Measurements from ENCODE around the gene ADGB.
"Not testable (repeated sequence)": the region's sequence is repeated elsewhere in the genome, so short reads cannot be mapped to it uniquely, and the experiment has no call there.

ADGB gene

GRCh38 chr6:146598772-146599405, at the start of gene ADGB:
Gene ADGB (plus strand): TSS chr6:146598972. CDS start chr6:146599041, 69 bp downstream.
- peak within 1 kb of the TSS; percentile 31 for H3K4me3 ChIP-seq (ENCODE audit: low read depth, low read length)

- no peak overlapping the region for H3K4me3 ChIP-seq (ENCODE audit: low read depth, low read length)
These were observed 47.9 kb upstream of the ADGB start for GRCh38 chr6:146550911-146551310.

GRCh38 chr6:146551545-146551944, 47.2 kb upstream of the ADGB start:
- no peak overlapping the region for H3K4me3 ChIP-seq (ENCODE audit: low read depth, low read length)

- H3K4me3 ChIP-seq (ENCODE audit: low read depth, low read length): no peak overlapping the region
These were observed 45.2 kb upstream of the ADGB start for GRCh38 chr6:146553377-146554135.

GRCh38 chr6:146560607-146561006, 38.2 kb upstream of the ADGB start:
- H3K4me3 ChIP-seq (ENCODE audit: low read depth, low read length): no peak overlapping the region

DNA sequence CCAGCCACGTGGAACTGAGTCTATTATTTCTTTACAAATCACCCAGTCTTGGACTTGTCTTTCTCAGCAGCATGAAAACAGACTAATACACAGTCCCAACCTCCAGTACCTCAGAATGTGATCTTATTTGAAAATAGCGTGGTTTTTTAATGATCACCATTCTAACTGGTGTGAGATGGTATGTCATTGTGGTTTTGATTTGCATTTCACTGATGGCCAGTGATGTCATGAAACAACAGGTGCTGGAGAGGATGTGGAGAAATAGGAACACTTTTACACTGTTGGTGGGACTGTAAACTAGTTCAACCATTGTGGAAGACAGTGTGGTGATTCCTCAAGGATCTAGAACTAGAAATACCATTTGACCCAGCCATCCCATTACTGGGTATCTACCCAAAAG, 32.1 kb upstream of the ADGB start:
- not testable (repeated sequence) for H3K4me3 ChIP-seq (ENCODE audit: low read depth, low read length)

- H3K4me3 ChIP-seq (ENCODE audit: low read depth, low read length): not testable (repeated sequence)
These were observed 30.2 kb upstream of the ADGB start for GRCh38 chr6:146568619-146569018.

GRCh38 chr6:146574211-146574610, 24.6 kb upstream of the ADGB start:
- no peak overlapping the region for H3K4me3 ChIP-seq (ENCODE audit: low read depth, low read length)

- H3K4me3 ChIP-seq (ENCODE audit: low read depth, low read length): no peak overlapping the region
These were observed 20.7 kb upstream of the ADGB start for GRCh38 chr6:146578054-146578453.

- no peak overlapping the region for H3K4me3 ChIP-seq (ENCODE audit: low read depth, low read length)
These were observed 16.8 kb upstream of the ADGB start for GRCh38 chr6:146581968-146582367.

DNA sequence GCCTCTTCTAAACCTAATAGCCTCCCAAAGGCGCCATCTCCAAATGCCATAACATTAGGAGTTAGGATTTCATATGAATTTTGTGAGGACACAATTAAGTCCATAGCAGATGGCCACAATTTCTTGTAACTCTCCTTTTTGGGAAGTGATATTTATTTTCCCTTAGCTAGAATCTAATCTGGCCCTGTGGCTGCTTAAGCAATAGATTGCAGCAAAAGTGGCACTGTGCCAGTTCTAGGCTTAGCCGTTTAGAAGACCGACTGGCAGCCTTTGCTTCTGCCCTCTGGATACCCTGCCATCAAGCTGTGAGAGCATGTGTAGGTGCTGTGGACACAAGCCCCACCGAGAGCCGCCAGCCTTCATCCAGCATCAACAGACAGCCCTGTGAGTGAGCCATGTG, 15.9 kb upstream of the ADGB start:
- H3K4me3 ChIP-seq (ENCODE audit: low read depth, low read length): no peak overlapping the region

DNA sequence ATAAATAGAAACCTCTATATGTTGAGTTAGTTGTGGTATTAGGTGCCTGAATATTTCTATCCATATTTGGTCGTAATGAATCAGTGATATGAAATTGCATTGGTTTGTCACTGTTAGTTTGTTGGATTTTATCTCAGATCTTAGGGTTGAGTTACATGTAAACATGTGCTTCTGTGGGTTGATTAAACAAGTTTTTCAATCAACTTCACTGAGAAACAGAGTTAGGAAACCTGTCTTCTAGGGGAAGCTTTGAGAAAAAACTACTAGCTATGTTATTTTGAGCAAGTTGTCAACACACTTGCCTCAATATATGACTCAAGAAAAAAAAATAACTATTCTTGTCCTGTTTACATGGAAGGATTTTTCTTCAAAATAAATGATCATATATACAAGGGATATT, 14.8 kb upstream of the ADGB start:
- H3K4me3 ChIP-seq (ENCODE audit: low read depth, low read length): no peak overlapping the region

DNA sequence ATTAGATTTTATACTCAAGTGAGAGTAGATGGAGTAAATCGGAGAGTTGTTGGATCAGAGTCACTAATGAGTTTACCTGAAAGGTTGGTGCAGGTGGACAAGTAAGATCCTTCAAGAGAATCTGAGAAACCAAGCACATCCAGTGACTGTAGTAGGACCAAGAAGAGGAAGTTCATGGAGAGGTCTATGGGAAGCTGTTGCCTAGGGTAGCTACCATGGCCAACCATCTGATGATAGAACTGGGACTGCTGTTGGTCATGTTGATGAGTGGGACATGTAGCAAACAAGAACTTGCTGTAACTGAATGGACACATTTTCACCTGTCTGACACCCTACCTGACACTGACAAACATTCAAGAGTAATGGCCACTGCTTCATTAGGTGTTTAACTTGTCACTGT, 11.3 kb upstream of the ADGB start:
- H3K4me3 ChIP-seq (ENCODE audit: low read depth, low read length): no peak overlapping the region

- no peak overlapping the region for H3K4me3 ChIP-seq (ENCODE audit: low read depth, low read length)
These were observed 8.3 kb upstream of the ADGB start for GRCh38 chr6:146590492-146590891.

DNA sequence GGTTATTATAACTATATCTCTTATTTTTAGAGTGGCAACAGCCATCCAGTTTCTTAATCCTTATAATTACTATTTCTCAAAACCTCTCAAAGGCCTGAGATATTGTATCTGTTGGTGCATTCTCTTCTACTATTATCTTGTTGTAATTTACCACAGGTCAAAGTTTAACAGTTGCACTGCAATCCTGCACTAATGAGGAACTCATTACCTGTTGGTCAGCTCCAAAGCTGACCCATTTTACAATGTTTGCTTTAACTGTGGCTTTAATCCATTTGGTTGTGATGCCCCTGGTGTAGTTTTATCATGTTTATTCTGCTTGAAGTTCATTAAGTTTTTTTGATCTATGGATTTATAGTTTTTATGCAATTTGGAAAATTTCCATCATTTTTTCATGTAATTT, 6.3 kb upstream of the ADGB start:
- no peak overlapping the region for H3K4me3 ChIP-seq (ENCODE audit: low read depth, low read length)

GRCh38 chr6:146593986-146594385, 4.8 kb upstream of the ADGB start:
- H3K4me3 ChIP-seq (ENCODE audit: low read depth, low read length): no peak overlapping the region

- no peak overlapping the region for H3K4me3 ChIP-seq (ENCODE audit: low read depth, low read length)
These were observed 4.3 kb upstream of the ADGB start for GRCh38 chr6:146594495-146594894.

DNA sequence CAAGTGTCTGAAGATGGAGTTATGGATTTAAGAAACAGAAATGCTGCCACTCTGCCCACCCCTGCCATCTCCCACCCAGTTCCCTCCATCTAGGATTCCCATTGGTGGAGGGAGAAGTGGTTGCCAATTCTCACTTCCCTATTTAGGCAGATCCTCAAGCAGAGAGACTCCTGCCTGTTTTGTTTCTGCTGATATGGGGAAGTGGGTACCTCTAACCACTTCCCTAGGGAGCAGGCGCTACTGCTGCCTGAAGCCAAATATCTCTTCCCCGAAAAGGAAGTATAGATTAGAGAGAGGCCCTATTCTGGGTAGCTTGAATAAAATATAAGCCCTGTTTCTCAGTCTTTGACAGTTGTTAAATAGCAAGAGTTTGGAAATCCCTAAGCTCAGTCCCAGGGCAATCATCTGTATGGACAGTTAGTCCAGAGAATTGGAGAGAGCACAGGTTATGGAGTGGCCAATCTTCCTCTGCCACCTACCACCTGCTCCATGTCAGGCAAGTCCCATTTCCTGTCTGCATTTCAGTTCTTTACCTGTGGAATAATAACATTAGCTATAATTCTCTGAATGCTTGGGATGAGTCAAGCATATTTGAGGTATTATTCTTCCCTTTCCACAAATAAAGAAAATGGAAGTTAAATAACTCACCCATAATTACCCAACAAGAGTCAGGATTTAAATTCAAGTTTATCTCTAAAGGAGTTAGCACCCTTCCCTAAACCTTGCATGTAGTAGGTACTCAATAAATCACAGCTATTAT, 2.6 kb upstream of the ADGB start:
- no peak overlapping the region for H3K4me3 ChIP-seq (ENCODE audit: low read depth, low read length)

DNA sequence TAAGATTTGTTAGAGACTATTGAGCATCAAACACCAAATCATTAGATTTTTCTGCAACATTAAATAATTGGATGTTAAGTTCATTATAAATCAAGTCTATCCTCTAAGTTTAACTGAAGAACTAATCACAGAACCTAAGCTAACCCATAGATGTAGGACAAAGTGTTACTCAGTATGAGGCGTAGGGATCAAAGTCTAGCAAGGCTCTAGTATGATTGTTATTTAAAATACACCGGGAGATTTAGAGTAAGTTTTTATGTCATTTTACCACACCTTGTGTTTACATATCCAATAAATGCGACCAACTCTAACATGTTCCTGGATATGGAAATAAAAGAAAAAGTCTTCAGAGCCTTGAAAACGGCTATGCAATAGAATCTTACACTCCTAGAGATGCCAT, 2.6 kb downstream of the ADGB start:
- H3K4me3 ChIP-seq (ENCODE audit: low read depth, low read length): no peak overlapping the region

- H3K4me3 ChIP-seq (ENCODE audit: low read depth, low read length): no peak overlapping the region
These were observed 3.8 kb downstream of the ADGB start for GRCh38 chr6:146602526-146602925.

DNA sequence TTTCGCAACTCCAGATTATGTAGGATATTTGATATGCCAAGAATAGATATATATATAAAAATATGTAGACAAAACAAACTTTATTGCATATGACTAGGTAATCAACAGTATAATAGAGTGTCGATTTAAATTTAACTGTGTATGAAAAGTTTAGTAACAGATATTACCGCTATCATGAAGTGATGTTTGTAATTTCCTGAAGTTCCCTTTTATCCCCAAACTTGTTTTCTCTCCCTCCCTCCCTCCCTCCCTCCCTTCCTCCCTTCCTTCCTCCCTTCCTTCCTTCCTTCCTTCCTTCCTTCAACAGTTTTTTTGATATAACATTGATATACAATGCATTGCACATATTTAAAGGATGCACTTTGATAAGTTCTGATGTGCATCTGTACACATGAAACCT, 15.2 kb downstream of the ADGB start:
- no peak overlapping the region for H3K4me3 ChIP-seq (ENCODE audit: low read depth, low read length)

GRCh38 chr6:146620655-146621054, 21.9 kb downstream of the ADGB start:
- no peak overlapping the region for H3K4me3 ChIP-seq (ENCODE audit: low read depth, low read length)
